GM12892 (cell line): ENCODE results near the gene COL13A1.

Experiments
- DNase-seq: peaks from one replicate; pipeline ENCODE4 v3.0.0; 2011; ENCODE audit not compliant: insufficient read length
- FAIRE-seq: peaks from 2 replicates; lab custom pipeline; 2011; peaks lifted over from hg19 to GRCh38; lab: Jason Lieb, UNC
- POLR2A ChIP-seq: IDR thresholded peaks from 2 replicates; pipeline ENCODE4 v1.6.1; 2011; ENCODE audit warnings: low read depth, low read length, control low read depth
- POLR2AphosphoS5 ChIP-seq: IDR thresholded peaks from 2 replicates; pipeline ENCODE4 v1.6.1; 2011; ENCODE audit warnings: low read depth, low read length, control low read depth
- TAF1 ChIP-seq: IDR thresholded peaks from 2 replicates; pipeline ENCODE4 v1.6.1; 2011; ENCODE audit warnings: low read depth, mild to moderate bottlenecking, control low read depth, low read length, borderline replicate concordance

COL13A1 gene

DNA sequence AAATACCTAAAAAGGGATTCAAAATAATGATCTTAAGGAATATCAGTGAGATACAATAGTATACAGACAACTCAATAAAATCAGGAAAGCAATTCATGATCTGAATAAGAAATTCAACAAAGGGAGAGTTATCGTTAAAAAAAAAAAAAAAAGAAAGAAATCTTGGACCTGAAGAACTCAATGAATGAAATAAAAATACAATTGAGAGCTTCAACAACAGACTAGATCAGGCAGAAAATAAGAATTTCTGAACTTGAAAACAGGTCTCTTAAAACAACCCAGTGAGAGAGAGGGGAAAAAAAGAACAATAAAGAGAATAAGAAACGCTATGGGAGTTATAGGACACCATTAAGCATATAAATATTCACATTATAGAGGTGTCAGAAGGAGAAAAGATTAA is 179.0 kb downstream of the COL13A1 start:
- TF ChIP-seq TAF1 (no peak), POLR2A (no peak), POLR2AphosphoS5 (no peak)
- FAIRE-seq (no peak), DNase-seq (no peak)

GRCh38 chr10:69988094-69988493 is 186.4 kb downstream of the COL13A1 start:
- no peak for TF ChIP-seq POLR2A
- no peak for TF ChIP-seq POLR2AphosphoS5
- no peak for TF ChIP-seq TAF1
- FAIRE-seq (no peak), DNase-seq (no peak)

DNA sequence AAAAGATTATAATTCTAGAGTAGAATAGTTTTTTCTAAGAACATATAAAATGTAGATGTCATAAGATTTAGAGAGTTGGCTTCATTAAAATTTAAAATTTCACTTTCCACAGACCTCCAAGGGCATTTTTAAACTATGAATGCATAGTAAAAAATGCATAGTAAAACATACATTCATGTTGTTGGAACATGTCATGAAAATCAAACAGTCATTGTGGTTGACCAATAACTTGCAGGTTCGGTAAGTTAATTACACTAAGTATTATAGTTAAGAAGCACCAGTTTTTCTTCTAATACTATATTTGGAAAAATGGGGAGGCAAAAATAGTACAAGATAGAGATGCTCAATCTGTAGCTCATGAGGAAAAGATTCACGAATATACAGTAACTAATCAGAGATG is 189.4 kb downstream of the COL13A1 start:
- TF ChIP-seq TAF1, result no peak
- no peak for TF ChIP-seq POLR2A
- no peak for TF ChIP-seq POLR2AphosphoS5
- DNase-seq, result no peak
- no peak for FAIRE-seq

- no peak for TF ChIP-seq POLR2A
- no peak for TF ChIP-seq TAF1
- TF ChIP-seq POLR2AphosphoS5, result no peak
- no peak for FAIRE-seq
- peak; percentile 15 for DNase-seq
Measured at GRCh38 chr10:69994262-69994661, 192.6 kb downstream of the COL13A1 start.

- FAIRE-seq (no peak), DNase-seq (no peak)
- TF ChIP-seq TAF1 (no peak), POLR2AphosphoS5 (no peak), POLR2A (no peak)
Measured at GRCh38 chr10:69996611-69997010, 194.9 kb downstream of the COL13A1 start.

GRCh38 chr10:70000262-70000661 is 198.6 kb downstream of the COL13A1 start:
- TF ChIP-seq POLR2A (no peak), POLR2AphosphoS5 (no peak), TAF1 (no peak)
- DNase-seq (no peak), FAIRE-seq (no peak)

DNA sequence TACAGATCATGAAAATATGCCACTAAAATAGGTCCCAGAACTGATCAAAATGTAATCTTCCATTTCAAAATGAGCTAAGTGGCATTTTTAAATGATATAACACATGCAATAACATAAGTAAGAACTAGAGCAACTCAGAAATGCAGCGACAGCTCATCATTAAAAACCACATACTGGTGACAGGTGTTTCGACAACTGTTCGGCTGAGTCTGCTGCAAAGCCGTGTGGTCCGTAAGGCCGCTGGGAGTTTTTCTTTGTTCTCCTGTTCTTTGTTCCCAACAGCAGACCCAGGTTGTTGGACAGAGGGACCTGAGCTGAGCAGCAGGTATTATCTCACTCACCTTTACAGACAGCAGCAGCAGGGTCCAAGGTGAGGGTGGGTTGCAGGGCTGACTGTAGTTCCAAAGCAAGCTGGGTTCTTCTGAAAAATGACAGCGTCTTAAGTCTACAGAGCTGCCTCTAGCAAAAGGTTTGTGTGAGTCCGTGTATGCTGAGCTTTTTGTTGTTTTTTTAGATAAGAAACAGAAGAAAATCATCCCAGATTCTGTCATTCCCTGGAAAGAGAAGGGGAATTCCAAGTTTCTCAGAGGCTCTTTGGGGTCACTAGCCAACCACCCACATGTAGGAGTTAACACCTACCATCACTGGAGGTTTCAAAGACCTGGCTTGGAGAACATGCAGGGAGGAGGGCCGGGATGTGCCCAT is 205.6 kb downstream of the COL13A1 start:
- no peak for TF ChIP-seq POLR2AphosphoS5
- TF ChIP-seq POLR2A, result no peak
- TF ChIP-seq TAF1, result no peak
- no peak for FAIRE-seq
- no peak for DNase-seq
